Middle frontal gyrus (tissue), 1 donor: ENCODE results near the gene AIFM3.

Experiments used
- DNase-seq: peaks from one replicate; pipeline ENCODE4 v3.0.0-alpha.2; 2015; ENCODE audit warnings: low spot score; ENCODE audit errors: extremely low spot score

The AIFM3 gene

GRCh38 chr22:20975541-20976290, 8.7 kb downstream of the AIFM3 start:
- no peak for DNase-seq

GRCh38 chr22:20976291-20976877, 9.3 kb downstream of the AIFM3 start:
- no peak for DNase-seq

- DNase-seq = no peak
Measured at GRCh38 chr22:20977019-20977418, 10.0 kb downstream of the AIFM3 start.

- no peak for DNase-seq
Measured at GRCh38 chr22:20977516-20978170, 10.6 kb downstream of the AIFM3 start.

GRCh38 chr22:20978419-20978818, 11.4 kb downstream of the AIFM3 start:
- no peak for DNase-seq

- DNase-seq = no peak
Measured at GRCh38 chr22:20979243-20979809, 12.3 kb downstream of the AIFM3 start.

- no peak for DNase-seq
Measured at GRCh38 chr22:20979940-20980453, 12.9 kb downstream of the AIFM3 start.

- DNase-seq = no peak
Measured at GRCh38 chr22:20980523-20980922, 13.5 kb downstream of the AIFM3 start.

GRCh38 chr22:20980938-20981722, 14.1 kb downstream of the AIFM3 start:
- no peak for DNase-seq

GRCh38 chr22:20981787-20982562, 14.9 kb downstream of the AIFM3 start, which contains the start of gene LZTR1:
LZTR1 (plus strand) TSS chr22:20982297; CDS start chr22:20982372, 75 bp downstream.
- DNase-seq = peak; percentile 74

GRCh38 chr22:20982563-20982882, 15.5 kb downstream of the AIFM3 start:
- no peak for DNase-seq

- DNase-seq = no peak
Measured at GRCh38 chr22:20983081-20983771, 16.2 kb downstream of the AIFM3 start.

GRCh38 chr22:20985720-20986119, 18.7 kb downstream of the AIFM3 start:
- no peak for DNase-seq

GRCh38 chr22:20986365-20986764, 19.3 kb downstream of the AIFM3 start:
- DNase-seq = no peak

GRCh38 chr22:20987375-20987774, 20.3 kb downstream of the AIFM3 start:
- no peak for DNase-seq

GRCh38 chr22:20988573-20989322, 21.7 kb downstream of the AIFM3 start:
- DNase-seq = no peak

- DNase-seq = no peak
Measured at GRCh38 chr22:20989323-20990138, 22.5 kb downstream of the AIFM3 start.
